OCI-LY3 (cell line): ENCODE data around the gene SERPING1.
A peak's percentile ranks its signal among the peaks of the same experiment; 100 is the strongest.

ENCODE experiments used
- H2AFZ ChIP-seq: fragments of 200-600, 300-600 bp; shearing (Covaris generic); 2 replicates; pipeline ENCODE4 v1.6.0; 2014; ENCODE audit warnings: antibody characterized with exemption, low read depth, low read length
- H3K27ac ChIP-seq: fragments of 200-600, 300-600 bp; sonication (generic); 2 replicates; pipeline ENCODE4 v1.5.1; 2014; ENCODE audit warnings: mild to moderate bottlenecking, low read length, moderate library complexity, mixed read lengths
- H3K27me3 ChIP-seq: fragments of 200-600, 300-600 bp; sonication (generic); 2 replicates; pipeline ENCODE4 v1.6.1; 2014; ENCODE audit warnings: low read depth, low read length, mixed read lengths
- H3K36me3 ChIP-seq: fragments of 200-600, 300-600 bp; sonication (generic); replicated peaks from 2 replicates; pipeline ENCODE3; 2014; ENCODE audit warnings: low read depth, low read length, mixed read lengths
- H3K4me1 ChIP-seq: fragments of 300-600, 200-600 bp; sonication (generic); 2 replicates; pipeline ENCODE4 v1.6.1; 2014; ENCODE audit warnings: low read length, mixed read lengths
- H3K4me2 ChIP-seq: fragments of 200-600, 300-600 bp; sonication (generic); 2 replicates; pipeline ENCODE4 v1.6.1; 2014; ENCODE audit warnings: low read length, mixed read lengths
- H3K4me3 ChIP-seq: fragments of 300-600, 200-600 bp; sonication (generic); 2 replicates; pipeline ENCODE4 v1.5.1; 2014; ENCODE audit warnings: antibody characterized with exemption, mild to moderate bottlenecking, low read length, moderate library complexity
- H3K79me2 ChIP-seq: fragments of 300-600, 200-600 bp; shearing (Covaris generic); 2 replicates; pipeline ENCODE4 v1.6.1; 2014; ENCODE audit warnings: mild to moderate bottlenecking, low read length, mixed read lengths
- H3K9ac ChIP-seq: fragments of 300-600, 200-600 bp; shearing (Covaris generic); 2 replicates; pipeline ENCODE4 v1.6.0; 2014; ENCODE audit warnings: mild to moderate bottlenecking, low read length, moderate library complexity
- H3K9me3 ChIP-seq: fragments of 200-600, 300-600 bp; shearing (Covaris generic); 2 replicates; pipeline ENCODE4 v1.6.1; 2014; ENCODE audit warnings: low read length, mixed read lengths; ENCODE audit not compliant: insufficient read depth
- H4K20me1 ChIP-seq: fragments of 200-600, 300-600 bp; sonication (generic); 2 replicates; pipeline ENCODE4 v1.6.1; 2016; ENCODE audit warnings: low read length, mixed read lengths; ENCODE audit not compliant: insufficient read depth
- CTCF ChIP-seq: fragments of 200-600, 300-600 bp; sonication (generic); IDR thresholded peaks from 2 replicates; pipeline ENCODE4 v1.5.1; 2014; ENCODE audit warnings: antibody characterized with exemption, low read length, low read depth
- EZH2phosphoT487 ChIP-seq: fragments of 200-600 bp; shearing (Covaris generic); IDR thresholded peaks from 2 replicates; pipeline ENCODE4 v1.6.1; 2018; ENCODE audit warnings: antibody characterized with exemption, mixed run types, low read depth

The SERPING1 gene

DNA sequence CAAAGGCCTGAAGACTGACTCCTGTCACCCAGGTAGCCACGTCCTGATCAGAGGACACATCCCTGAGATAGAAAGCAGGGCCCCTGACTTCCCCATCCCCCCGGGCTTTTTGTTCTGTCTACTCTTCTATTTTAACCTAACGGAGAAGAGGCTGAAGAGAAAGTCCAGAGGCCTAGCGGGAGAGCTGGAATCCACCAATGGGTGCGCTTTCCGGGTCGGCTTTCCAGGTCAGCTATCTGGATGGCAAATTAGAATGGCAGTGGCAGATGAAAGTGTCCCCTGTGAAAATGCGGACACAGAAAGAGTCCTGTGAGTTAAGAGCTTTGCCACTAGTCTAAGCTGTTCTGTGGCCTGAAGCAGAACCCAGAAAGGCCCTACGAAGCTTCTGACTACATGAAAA lies 13.1 kb upstream of the SERPING1 start:
- peaks cover 43% of the 10 kb centered on the region for H3K4me1 ChIP-seq
- H3K27ac ChIP-seq = peak overlapping the region; percentile 66
- H3K27me3 ChIP-seq = no peaks in the 10 kb centered on the region
- H3K9me3 ChIP-seq = peaks cover 5% of the 10 kb centered on the region; the same call in 1 of the 2 replicates
- H4K20me1 ChIP-seq = no peaks in the 10 kb centered on the region
- peak overlapping the region; percentile 25; the same call in 1 of the 2 replicates for H3K4me3 ChIP-seq
- H2AFZ ChIP-seq = peak overlapping the region; percentile 66
- no peaks in the 10 kb centered on the region for H3K79me2 ChIP-seq
- H3K4me2 ChIP-seq = peak overlapping the region; percentile 55
- H3K9ac ChIP-seq = peak overlapping the region; percentile 38; the same call in 1 of the 2 replicates
- peaks cover 6% of the 10 kb centered on the region for H3K36me3 ChIP-seq
- TF ChIP-seq EZH2phosphoT487 (no peak), CTCF (no peak)

GRCh38 chr11:57585301-57585700 lies 12.2 kb upstream of the SERPING1 start:
- Histone ChIP-seq H3K4me2 (peak overlapping the region; percentile 55), H3K4me1 (peaks cover 43% of the 10 kb centered on the region), H2AFZ (peak overlapping the region; percentile 66; the same call in 1 of the 2 replicates), H3K4me3 (no peak overlapping the region; the same call in 1 of the 2 replicates), H3K9ac (peak overlapping the region; percentile 38; the same call in 1 of the 2 replicates), H4K20me1 (no peaks in the 10 kb centered on the region), H3K27me3 (no peaks in the 10 kb centered on the region), H3K9me3 (peaks cover 5% of the 10 kb centered on the region; the same call in 1 of the 2 replicates), H3K79me2 (no peaks in the 10 kb centered on the region), H3K27ac (peak overlapping the region; percentile 66), H3K36me3 (peaks cover 6% of the 10 kb centered on the region)
- TF ChIP-seq EZH2phosphoT487 (no peak), CTCF (no peak)

- no peak overlapping the region for H3K4me3 ChIP-seq
- TF ChIP-seq EZH2phosphoT487 (no peak), CTCF (no peak)
Observed at GRCh38 chr11:57586711-57587245, 10.7 kb upstream of the SERPING1 start.

DNA sequence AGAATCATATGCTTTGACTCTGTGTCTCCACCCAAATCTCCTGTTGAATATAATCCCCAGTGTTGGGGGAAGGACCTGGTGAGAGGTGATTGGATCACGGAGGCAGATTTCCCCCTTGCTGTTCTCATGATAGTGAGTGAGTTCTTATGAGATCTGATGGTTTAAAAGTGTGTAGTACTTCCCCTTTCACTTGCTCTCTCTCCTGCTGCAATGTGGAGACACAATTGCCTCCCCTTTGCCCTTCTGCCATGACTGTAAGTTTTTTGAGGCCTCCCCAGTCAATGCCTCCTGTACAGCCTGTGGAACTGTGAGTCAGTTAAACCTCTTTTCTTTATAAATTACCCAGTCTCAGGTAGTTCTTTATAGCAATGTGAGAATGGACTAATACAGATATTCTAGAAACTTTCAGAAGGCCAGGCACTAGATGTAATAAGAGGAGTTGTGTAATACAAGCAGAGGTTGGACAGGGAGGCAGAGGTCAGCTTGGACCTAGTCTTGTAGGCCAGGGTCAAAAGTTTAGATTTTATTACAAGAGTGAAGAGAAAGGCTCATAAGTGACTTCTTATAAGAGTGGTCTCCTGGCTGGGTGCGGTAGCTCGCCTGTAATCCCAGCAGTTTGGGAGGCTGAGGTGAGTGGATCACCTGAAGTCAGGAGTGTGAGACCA lies 9.3 kb upstream of the SERPING1 start:
- Histone ChIP-seq H3K79me2 (no peaks in the 10 kb centered on the region), H3K9me3 (peaks cover 5% of the 10 kb centered on the region; the same call in 1 of the 2 replicates)

More at GRCh38 chr11:57586711-57587245, 10.7 kb upstream of the SERPING1 start:
- H3K9ac ChIP-seq = no peak overlapping the region
- no peaks in the 10 kb centered on the region for H3K27me3 ChIP-seq
- H3K4me1 ChIP-seq = peaks cover 43% of the 10 kb centered on the region
- H3K27ac ChIP-seq = no peak overlapping the region
- H3K36me3 ChIP-seq = peaks cover 6% of the 10 kb centered on the region
- H3K9me3 ChIP-seq = peaks cover 5% of the 10 kb centered on the region; the same call in 1 of the 2 replicates
- H3K79me2 ChIP-seq = no peaks in the 10 kb centered on the region
- H4K20me1 ChIP-seq = no peaks in the 10 kb centered on the region
- H2AFZ ChIP-seq = no peak overlapping the region
- H3K4me2 ChIP-seq = no peak overlapping the region

More for the DNA sequence above, 9.3 kb upstream of the SERPING1 start:
- H3K27ac ChIP-seq = peak overlapping the region; percentile 43; the same call in 1 of the 2 replicates
- no peak overlapping the region for H3K9ac ChIP-seq
- H3K4me1 ChIP-seq = peaks cover 43% of the 10 kb centered on the region
- peaks cover 5% of the 10 kb centered on the region; the same call in 1 of the 2 replicates for H3K27me3 ChIP-seq
- H2AFZ ChIP-seq = peak overlapping the region; percentile 10; the same call in 1 of the 2 replicates
- H3K4me3 ChIP-seq = no peak overlapping the region
- H3K4me2 ChIP-seq = 0 out of 2 replicates have a peak overlapping the region, but pooled peaks have one; percentile 2
- peaks cover 6% of the 10 kb centered on the region for H3K36me3 ChIP-seq
- H4K20me1 ChIP-seq = no peaks in the 10 kb centered on the region
- TF ChIP-seq CTCF (no peak), EZH2phosphoT487 (no peak)
